Measurements from ENCODE around the gene IQCB1.
A peak's percentile ranks its signal among the peaks of the same experiment; 100 is the strongest.
"Not testable (repeated sequence)": the region's sequence is repeated elsewhere in the genome, so short reads cannot be mapped to it uniquely, and the experiment has no call there.

The IQCB1 gene

DNA sequence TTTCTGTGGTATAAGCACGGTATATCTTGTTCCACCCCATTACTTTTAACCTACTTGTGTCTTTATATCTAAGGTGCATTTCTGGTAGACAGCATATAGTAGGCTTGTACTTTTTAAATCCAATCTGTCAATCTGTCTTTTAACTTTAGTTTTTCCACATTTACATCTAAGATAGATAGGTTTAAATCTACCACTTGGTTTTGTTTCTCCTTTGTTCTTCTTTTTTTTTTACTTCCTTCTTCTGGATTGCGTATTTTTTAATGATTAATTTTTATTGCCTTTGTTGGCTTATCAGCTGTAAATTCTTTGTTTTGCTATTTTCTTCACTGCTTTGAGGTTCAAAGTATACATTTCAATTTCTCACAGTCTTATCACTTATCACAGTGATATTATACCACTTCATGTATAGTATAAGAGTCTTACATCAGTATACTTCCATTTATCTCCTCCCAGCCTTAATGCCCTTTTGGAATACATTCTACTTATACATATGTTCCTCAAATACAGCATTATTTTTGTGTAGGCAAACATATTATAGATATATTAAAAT, 31.0 kb downstream of the IQCB1 start:
- no peak for DNase-seq

DNA sequence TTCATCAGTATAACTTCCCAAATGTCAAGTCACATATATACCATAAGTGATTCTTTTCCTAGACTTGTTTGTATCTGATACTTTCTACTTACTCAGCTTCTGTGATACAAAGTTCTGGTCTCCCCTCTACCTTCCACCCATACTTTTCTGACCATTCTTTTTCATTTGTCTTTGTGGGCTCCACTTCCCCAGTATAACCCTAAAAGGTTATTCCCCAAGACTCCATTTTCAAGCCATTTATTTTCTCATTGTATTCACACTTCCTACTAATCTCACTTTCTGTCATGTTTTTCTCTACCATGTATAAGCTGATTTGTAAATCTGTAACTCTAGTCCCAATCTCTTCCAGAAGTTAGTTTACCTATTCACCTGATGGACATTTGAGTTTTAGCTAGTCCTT, 34.0 kb downstream of the IQCB1 start:
- no peak for DNase-seq

DNA sequence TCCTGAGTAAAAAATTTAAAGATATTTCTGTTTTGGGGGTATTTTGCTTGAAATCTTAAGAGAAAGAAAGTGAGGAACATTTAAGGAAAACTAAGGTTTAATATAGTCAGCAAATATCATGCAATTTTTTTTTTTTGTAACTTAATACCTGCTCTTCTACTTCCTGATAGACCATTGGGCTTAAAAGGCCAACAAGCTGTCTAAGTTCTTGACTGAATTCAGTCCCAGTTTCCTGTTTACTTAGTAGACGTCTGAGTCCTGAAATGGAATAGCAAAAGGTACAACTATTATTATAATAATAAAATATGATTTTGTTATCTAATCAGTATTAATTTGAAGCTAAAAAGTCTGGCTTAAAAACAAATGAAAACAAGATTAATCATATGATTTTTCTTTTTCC, 37.9 kb downstream of the IQCB1 start:
- DNase-seq = no peak

DNA sequence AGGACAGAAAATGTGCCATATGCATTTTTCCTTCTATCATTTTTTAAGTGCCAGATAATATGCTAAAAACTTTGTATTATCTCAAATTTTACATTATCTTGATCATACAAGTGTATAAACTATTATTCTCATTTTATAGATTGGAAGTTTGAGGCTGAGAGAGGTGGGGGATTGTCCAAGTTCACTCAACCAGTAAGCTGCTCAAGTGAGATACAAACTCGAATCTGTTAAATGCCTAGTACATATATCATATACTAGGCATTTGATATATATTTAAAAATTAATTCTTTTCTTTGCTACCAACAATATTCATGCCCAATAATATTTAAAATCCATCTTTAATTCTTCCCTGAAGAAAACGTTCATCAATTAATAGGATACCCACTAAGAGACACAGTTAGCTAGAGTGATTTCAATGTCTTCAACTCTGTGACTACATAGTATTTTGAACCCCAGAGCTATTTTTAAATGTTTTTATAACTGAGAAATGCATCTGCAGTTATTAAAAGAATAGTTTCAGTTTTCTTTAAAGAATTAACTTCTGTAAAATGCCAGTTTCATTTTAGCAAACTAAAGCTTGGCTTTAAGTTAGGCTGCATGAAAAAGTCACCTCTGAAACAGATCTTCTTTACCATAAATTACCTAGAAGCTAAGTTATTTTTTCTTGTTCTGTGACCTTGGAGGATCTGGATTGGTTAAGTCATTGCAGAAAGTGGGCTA, 40.4 kb downstream of the IQCB1 start:
- DNase-seq = no peak

DNA sequence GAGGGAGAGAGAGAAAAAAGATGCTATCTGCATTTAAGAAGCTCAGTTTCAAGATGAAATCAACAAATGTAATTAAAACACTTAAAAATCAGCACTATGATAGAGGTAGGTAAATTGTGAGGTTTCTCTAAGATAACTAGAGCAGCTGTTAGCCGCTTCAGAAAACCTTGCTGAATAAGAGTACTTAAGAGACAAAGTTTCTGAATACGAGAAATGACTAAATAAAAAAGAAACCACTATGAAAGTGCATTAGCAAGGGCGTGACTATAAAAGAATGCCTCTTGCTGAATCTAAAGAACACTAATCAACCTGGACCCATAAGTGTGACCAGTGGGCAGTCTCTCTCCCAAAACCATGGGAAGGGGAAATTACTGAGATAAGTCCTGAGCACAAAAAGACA, 41.8 kb downstream of the IQCB1 start:
- DNase-seq = no peak

DNA sequence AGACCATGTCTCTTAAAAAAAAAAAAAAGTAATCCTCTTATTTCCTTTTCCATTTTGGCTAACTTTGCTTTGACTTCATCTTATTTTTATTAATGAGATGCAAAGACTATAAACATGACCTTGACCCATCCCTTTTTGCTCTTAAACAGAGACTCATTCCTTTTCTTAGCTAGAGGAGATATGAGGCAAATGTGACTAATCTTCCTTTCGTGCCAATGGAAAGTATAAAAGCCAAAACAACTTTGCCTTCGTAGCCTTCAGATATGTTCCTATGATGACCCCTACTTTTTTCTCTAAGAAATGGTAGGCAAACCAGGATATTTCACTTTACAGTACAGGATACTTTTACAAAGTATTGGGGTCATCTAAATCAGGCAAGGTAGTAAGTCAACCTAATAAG, 48.4 kb downstream of the IQCB1 start:
- no peak for DNase-seq

DNA sequence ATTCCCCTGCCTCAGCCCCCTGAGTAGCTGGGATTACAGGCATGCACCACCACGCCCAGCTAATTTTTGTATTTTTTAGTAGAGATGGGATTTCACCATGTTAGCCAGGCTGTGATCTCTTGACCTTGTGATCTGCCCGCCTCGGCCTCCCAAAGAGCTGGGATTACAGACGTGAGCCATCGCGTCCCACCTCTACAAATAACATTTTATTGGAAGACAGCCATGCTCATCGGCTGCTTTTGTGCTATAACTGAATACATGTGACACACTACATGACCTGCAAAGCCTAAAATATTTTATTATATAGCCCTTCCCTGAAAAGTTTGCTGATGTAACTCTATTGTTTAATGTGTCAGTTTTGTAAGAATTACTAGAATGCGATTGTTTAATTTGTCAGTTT, 52.1 kb downstream of the IQCB1 start:
- not testable (repeated sequence) for DNase-seq

DNA sequence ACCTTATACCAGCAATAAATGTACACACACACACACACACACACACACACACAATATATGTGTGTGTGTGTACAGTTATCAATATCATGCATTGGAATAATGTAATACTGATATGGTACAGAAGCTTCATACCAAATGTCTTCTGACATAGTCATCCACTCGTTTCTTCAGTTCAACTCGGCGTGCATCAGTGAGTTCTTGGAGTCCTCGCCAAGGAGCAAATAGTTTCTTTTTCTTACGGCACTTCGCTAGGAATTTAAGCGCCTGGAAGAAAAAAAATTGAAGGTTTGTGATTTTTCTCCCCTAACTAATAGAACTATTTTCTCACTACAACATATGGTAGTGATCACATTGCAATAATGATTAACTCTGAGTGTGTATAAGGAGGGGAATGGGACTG, 53.2 kb downstream of the IQCB1 start:
- DNase-seq = no peak

DNA sequence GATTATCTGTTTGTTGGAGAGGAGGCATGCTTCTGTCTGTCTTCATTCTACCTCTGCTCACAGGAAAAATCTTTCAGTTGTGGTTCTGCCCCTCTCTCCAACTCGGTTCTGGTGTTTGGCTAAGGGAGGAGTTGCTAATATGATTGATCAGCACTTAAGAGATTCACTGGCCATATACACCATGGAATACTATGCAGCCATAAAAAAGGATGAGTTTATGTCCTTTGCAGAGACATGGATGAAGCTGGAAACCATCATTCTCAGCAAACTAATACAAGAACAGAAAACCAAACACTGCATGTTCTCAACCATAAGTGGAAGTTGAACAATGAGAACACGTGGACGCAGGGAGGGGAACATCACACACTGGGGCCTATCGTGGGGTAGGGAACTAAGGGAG, 59.8 kb downstream of the IQCB1 start:
- DNase-seq = not testable (repeated sequence)

DNA sequence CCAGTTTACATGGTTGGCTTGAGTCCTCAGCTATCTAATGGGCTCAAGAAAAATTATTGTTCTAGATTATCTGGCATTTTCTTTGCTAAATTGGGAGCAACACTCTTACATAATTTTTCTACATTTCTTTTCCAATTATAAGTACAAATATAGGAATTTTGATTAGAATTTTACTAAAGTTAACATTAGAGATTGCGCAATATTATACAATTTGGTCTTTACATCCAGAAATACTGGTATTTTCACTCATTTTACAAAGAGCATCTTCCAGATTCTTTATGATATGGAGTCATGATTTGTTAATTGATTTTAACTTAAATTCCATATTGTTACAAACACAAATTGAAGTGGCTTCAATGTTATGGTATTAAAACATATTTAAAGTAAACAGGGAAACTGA, 65.6 kb downstream of the IQCB1 start:
- no peak for DNase-seq

DNA sequence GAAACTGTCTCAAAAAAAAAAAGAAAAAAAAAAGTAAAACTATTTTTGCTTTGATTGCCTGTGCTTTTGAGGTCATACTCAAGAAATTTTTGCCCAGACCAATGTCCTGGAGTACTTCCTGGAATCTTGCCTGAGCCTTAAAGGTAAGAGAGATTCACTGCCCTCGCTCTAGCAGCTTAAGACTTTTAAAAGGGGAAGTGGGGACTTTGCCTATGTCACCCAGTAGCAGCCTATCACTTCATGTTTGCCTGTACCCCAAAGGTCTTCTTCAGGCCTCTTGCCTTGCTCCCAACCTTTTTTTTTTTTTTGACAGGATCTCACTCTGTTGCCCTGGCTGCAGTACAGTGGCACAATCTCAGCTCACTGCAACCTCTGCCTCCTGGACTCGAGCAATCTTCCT, 66.4 kb downstream of the IQCB1 start:
- DNase-seq = no peak

DNA sequence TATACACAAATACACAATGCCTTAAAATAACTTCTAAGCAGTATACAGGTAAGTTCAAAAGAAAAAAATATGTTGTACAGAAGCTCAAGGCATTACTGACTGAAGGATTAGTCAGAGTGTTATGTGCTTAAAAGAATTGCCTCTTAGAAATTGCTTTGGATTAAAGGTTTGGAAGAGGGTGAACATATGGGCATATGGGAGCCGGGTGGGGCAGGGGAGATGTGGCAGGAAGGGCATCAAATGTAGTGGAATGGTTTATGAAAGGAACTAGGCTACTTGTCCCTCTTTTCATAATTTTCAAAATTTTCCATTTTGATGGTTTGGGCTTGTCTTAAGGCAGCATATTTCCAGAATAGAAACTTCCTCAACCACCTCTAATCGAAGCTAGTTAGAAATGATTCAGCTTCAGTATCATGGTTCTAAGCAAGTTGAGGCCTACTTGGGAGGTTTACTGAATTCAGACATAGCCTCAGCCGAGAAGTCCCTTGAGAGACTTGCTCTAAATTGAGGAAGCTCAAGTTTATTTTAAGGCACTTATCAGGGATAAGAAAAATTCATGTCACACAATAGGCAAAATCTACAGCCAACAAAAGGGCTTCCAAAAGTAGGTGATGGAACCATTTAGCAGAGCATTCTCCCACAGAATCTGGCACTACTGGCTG, 75.2 kb downstream of the IQCB1 start:
- no peak for DNase-seq

DNA sequence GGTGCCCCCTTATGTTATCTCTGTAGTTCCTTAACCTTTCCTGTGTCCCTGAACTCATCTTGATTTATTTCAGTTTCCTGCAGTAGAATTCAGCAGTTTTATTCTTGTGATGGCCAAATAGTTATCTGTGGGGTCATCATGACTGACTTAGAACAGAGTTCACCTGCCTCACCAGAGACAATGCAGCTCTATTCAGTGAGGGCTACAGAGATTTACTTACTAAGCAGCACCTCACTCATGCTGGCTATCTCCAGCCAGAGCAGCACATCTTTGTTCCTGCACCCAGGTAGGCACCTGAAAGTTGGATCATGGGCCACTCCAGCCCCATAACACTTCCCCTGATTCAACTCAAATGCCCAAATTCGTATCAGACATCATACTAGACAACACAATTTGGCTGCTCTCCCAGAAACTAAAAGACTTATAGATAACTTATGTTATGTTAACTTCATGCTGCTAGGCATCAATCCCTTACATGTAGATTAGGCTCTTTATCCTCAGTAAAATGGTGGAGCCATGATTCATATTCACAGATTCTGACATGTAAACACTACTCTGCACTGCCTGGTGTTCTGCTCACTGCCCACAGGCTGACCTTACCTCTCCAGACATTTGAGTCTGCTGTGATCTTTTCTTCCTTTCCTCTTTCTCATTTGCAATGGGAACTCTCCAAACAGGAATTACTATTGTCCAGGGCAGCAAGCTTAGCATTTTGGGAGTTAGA, 76.0 kb downstream of the IQCB1 start:
- no peak for DNase-seq

DNA sequence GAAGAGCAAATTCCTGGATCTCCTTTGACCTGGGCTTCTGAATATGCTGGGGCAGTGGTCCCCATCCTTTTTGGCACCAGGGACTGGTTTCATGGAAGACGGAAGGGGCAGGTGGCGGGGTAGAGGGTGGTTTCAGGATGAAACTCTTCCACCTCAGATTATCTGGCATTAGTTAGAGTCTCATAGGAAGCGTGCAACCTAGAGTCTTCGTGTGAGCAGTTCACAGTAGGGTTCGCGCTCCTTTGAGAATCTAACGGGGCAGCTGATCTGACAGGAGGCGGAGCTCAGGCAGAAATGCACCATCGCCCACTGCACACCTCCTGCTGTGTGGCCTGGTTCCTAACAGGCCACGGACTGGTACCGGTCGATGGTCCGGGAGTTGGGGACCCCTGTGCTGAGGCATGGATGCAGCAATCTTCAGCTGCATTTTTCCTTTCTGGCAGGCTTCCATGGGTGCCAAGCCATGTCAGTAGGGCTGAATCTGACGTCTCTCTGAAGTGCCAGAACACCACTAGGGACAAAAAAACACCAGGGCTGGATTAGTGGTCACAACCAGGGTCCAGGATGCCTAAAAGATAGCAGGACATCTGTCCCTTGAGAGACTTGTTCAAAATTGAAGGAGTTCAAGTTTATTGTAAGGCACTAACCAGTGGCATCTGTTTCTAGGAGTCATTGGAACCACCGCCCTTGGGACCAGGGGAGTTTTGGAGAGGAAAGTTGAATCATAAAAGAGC, 76.9 kb downstream of the IQCB1 start:
- no peak for DNase-seq

DNA sequence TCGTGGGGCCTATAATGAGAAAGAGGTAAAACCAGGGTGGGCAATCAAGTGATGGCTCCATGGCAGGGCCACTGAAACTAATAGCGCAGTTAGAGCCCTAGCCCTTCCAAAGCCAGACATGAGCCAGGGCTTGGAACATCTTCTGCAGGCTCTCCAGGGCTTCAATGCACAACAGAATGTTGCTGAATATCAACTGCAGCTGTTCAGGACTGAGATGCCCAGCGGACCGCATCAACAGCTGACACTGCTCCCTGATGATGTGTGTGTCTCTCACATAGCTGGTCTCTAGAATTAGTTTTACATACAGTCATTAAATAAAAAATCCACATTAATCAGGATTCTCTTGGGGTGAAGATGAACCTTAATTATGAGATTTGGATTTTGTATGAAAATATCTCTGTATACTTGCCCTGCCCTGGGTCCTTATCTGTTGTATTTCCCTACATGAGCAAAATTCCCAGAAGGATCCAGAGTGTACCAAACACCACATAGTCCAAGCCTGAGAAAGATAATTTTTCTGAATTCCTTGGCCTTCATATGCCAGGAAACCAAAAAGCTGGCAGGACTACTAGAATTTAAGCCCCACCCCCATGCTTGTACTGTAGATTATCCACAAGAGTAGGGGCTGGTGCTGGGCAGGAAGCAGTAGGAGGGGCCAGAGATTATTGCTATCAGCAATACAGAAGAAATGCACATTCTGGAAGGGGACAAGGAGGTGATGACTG, 77.6 kb downstream of the IQCB1 start:
- DNase-seq = no peak

DNA sequence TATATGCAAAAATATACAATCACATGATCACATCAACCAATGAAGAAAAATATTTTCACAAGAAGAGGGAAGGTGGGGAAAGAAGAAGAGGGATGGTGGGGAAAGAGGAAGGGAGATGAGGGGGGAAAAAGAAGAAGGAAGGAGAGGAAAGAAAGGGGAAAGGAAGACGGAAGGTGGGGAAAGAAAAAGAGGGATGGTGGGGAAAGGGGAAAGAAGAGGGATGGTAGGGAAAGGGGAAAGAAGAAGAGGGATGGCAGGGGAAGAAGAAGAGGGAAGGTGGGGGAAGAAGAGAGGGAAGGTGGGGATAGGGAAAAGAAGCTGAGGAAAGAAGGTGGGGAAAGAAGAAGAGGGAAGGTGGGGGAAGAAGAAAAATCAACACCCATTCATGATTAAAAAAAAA, 82.1 kb downstream of the IQCB1 start:
- DNase-seq = no peak

DNA sequence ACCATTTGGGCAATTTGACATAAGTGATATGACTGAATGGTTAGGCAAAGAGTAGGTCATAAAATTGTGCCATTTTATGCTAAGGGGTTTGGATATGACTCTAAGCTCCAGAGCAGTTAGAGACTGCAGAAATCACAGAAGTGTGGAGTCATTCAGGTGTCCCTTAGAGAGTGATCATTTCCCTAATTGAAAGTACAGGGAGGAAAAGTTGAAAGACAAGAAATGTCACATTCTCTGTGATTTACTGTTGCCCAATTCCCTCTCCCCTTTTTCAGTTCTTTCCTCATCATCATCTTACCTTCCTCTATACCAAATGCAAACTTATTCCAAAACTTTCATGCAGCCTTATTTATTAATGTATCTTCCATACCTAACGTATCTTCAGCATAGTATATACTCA, 82.6 kb downstream of the IQCB1 start:
- DNase-seq = no peak

DNA sequence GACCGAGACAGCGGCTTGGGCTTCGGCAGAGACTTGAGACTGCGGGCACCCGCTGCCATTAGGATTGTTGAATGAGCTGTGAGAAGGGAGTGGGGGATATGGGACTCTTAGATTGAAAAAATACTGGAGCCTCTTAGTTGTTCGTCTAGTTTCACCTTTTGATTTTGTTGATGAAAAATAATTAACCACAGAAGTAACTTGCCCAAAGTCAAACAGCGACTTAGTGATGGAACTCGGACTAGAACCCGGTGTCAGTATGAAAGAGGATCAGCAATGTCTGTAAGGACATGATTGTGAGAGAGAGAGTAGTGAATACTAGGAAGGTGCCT, 84.8 kb downstream of the IQCB1 start:
- no peak for DNase-seq

DNA sequence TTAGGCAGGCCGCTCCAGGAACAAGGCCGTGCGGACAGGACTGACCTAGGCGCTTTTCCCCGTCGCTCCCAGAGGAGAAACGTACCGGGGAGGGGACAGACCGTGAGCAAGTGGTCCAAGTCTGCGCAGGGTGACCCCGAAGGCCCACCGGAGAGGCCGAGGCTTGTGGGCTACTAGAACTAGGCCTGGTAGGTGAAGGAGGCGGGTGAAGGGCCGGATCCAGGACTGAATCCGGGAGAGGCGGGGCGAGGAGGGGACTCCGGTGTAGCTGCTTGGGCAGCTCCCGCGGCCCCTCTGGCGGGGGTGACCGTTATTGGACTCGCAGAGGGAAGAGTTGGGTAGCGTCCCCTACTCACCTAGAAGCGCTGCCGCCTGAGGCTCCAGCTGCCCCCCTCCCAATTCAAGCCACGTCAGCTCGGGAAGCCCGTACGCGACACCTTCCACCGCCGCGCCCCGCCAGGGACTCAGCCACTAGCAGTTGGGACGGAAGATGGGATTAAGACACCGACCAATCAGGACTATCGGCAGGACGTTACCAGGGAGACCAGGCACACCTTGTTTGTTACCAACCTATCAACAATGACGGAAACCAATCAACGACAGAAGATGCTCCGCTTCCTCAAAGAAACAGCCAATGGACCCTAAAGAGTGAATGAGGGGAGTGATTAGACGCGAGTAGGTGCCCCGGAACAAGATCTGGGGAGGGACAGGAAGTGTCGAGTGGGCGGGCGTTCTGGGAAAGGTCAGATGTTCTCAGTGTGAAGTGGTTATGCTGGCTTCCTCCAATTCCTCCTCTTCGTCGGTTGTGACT, 85.4 kb downstream of the IQCB1 start, which contains the start of gene GOLGB1:
Gene GOLGB1, minus strand, starts transcription at position 466 of the 811 bp plus-strand sequence. CDS start 18,770 bp downstream, outside the sequence.
- peak; percentile 98 for DNase-seq

DNA sequence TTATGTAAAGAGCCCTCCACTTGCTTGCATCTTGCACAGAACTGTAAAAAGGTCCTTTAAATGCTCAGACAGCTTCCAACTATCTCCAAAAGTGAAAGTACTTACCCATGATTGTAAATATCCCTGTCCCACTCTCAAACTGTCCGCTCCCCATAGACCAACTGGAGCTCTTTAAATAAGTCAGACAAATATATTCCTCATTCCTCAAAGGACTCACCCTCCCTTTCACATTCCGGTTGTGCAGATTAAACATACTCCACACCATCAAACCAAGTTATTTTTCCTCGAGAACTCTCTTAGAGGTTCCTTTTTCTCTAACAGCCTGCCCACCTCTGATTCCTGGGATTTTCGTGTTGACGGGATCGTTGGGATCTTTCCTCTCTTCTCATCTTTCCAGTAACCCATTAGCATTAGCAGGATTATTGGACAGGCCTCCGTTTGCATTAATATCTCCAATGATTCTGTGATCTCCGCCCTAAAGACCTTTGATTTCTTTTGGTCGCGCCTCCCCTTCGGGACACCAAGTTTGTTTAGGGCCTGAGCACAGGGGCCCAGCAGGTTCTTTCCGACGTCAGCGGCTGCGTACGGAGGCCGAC, 86.1 kb downstream of the IQCB1 start:
- DNase-seq = no peak

DNA sequence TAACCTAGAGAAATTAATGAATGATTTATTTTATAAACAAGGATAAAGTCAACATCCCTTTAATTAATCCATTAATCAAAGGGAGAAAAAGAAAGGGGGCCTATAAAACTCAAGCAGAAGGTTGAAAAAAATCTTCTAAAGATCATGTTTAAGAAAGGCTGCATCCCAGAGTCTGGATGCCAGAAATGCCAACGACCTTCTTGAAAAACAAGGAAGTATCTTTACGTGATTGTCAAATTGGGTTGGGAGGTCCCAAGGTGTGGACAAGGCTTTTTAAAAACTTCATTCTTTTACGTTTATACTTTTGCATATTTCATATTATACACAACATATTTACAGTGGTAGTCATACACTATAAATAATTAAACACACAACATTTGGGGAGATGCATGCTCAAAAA, 86.9 kb downstream of the IQCB1 start:
- no peak for DNase-seq
